WTC11 (cell line): ENCODE data around the gene POLR3G. TPM values are rescaled to one million over a fixed set of nuclear protein-coding genes. Genes with fewer than 3 reads are reported as not detected.

Experiments
- ATAC-seq: fragments of 200-7000 bp; cut with Tn5 transposase; 2 replicates; pipeline ENCODE4 v1.10.0; 2021; ENCODE audit warnings: mild to moderate bottlenecking, moderate library complexity
- CTCF ChIA-PET: fragments of 300-600 bp; sonication (Branson Sonifier 250); formaldehyde crosslinking; loops from one replicate; lab custom pipeline; 2021; ENCODE audit warnings: antibody characterized with exemption; lab: Charles Lee
- POLR2A ChIA-PET: fragments of 350-600 bp; sonication (Branson Sonifier 250); formaldehyde crosslinking; loops from one replicate; lab custom pipeline; 2021; ENCODE audit warnings: antibody characterized with exemption; lab: Charles Lee
- DNase-seq: peaks from one replicate; pipeline ENCODE4 v3.0.0; 2021; ENCODE audit warnings: low spot score
- H3K27ac Mint-ChIP-seq: 2 replicates; pipeline ENCODE4 v1.8.0; 2021; ENCODE audit warnings: mixed read lengths
- H3K27me3 Mint-ChIP-seq: 2 replicates; pipeline ENCODE4 v1.8.0; 2021; ENCODE audit warnings: low read depth, mild to moderate bottlenecking, moderate library complexity, mixed read lengths
- H3K36me3 Mint-ChIP-seq: 2 replicates; pipeline ENCODE4 v1.8.0; 2021; ENCODE audit warnings: mixed read lengths
- H3K4me1 Mint-ChIP-seq: 2 replicates; pipeline ENCODE4 v1.8.0; 2022; ENCODE audit warnings: mixed read lengths
- H3K4me3 Mint-ChIP-seq: 2 replicates; pipeline ENCODE4 v1.8.0; 2021; ENCODE audit warnings: mild to moderate bottlenecking, moderate library complexity, mixed read lengths
- H3K9me3 Mint-ChIP-seq: 2 replicates; pipeline ENCODE4 v1.8.0; 2021; ENCODE audit warnings: mixed read lengths
- ATF6 ChIP-seq: sonication (generic); formaldehyde crosslinking; IDR thresholded peaks from 2 replicates; pipeline ENCODE4 v1.8.1; 2023; ENCODE audit warnings: mild to moderate bottlenecking, missing genetic modification reagents
- E2F4 ChIP-seq: sonication (generic); formaldehyde crosslinking; IDR thresholded peaks from 2 replicates; pipeline ENCODE4 v1.8.1; 2022; ENCODE audit warnings: low read depth, mild to moderate bottlenecking, moderate library complexity, missing genetic modification reagents, borderline replicate concordance
- FOXK1 ChIP-seq: sonication (generic); formaldehyde crosslinking; IDR thresholded peaks from 2 replicates; pipeline ENCODE4 v1.8.0; 2022; ENCODE audit warnings: mild to moderate bottlenecking, moderate library complexity, missing genetic modification reagents
- FOXP1 ChIP-seq: sonication (generic); formaldehyde crosslinking; IDR thresholded peaks from 2 replicates; pipeline ENCODE4 v1.8.0; 2022; ENCODE audit warnings: missing genetic modification reagents, mild to moderate bottlenecking, moderate library complexity, borderline replicate concordance
- JAZF1 ChIP-seq: fragments of 250-450 bp; sonication (Bioruptor Pico); IDR thresholded peaks from 2 replicates; pipeline ENCODE4 v1.9.0; 2021; ENCODE audit warnings: moderate library complexity, mild to moderate bottlenecking, inconsistent platforms
- JUN ChIP-seq: sonication (generic); formaldehyde crosslinking; IDR thresholded peaks from 2 replicates; pipeline ENCODE4 v1.8.0; 2023; ENCODE audit warnings: mild to moderate bottlenecking, missing genetic modification reagents
- KAT7 ChIP-seq: sonication (generic); formaldehyde crosslinking; IDR thresholded peaks from 2 replicates; pipeline ENCODE4 v1.8.1; 2023; ENCODE audit warnings: missing genetic modification reagents, mild to moderate bottlenecking, borderline replicate concordance
- MAX ChIP-seq: sonication (generic); formaldehyde crosslinking; IDR thresholded peaks from 2 replicates; pipeline ENCODE4 v1.8.0; 2022; ENCODE audit warnings: mild to moderate bottlenecking, missing genetic modification reagents
- ZMAT4 ChIP-seq: fragments of 250-450 bp; sonication (Bioruptor Pico); IDR thresholded peaks from 2 replicates; pipeline ENCODE4 v1.9.0; 2021; ENCODE audit warnings: mild to moderate bottlenecking
- ZNF416 ChIP-seq: fragments of 250-450 bp; sonication (Bioruptor Pico); IDR thresholded peaks from 2 replicates; pipeline ENCODE4 v1.9.0; 2021; ENCODE audit warnings: mild to moderate bottlenecking, inconsistent platforms
- total RNA-seq: library from RNA; stranded (reverse); gene quantifications from 3 replicates; pipeline ENCODE4 v1.2.3, GENCODE V29; 2021
- TF ChIP-seq, protein P1 (sequence below): sonication (generic); formaldehyde crosslinking; IDR thresholded peaks from 2 replicates; pipeline ENCODE4 v1.8.1; 2022; ENCODE audit warnings: mild to moderate bottlenecking, missing genetic modification reagents, moderate library complexity, borderline replicate concordance
- TF ChIP-seq, protein P2 (sequence below): fragments of 250-450 bp; sonication (Bioruptor Pico); IDR thresholded peaks from 2 replicates; pipeline ENCODE4 v1.9.0; 2021; ENCODE audit warnings: mild to moderate bottlenecking, borderline replicate concordance
- TF ChIP-seq, protein P3 (sequence below): sonication (generic); formaldehyde crosslinking; conservative IDR thresholded peaks from 2 replicates; pipeline ENCODE4 v1.8.1; 2022; ENCODE audit warnings: mild to moderate bottlenecking, missing genetic modification reagents
- TF ChIP-seq, protein P4 (sequence below): sonication (generic); formaldehyde crosslinking; IDR thresholded peaks from 2 replicates; pipeline ENCODE4 v1.8.1; 2023; ENCODE audit warnings: mild to moderate bottlenecking, missing genetic modification reagents

Gene POLR3G
- total RNA-seq, 1 experiment from 2014 or later = 95.4 TPM

DNA sequence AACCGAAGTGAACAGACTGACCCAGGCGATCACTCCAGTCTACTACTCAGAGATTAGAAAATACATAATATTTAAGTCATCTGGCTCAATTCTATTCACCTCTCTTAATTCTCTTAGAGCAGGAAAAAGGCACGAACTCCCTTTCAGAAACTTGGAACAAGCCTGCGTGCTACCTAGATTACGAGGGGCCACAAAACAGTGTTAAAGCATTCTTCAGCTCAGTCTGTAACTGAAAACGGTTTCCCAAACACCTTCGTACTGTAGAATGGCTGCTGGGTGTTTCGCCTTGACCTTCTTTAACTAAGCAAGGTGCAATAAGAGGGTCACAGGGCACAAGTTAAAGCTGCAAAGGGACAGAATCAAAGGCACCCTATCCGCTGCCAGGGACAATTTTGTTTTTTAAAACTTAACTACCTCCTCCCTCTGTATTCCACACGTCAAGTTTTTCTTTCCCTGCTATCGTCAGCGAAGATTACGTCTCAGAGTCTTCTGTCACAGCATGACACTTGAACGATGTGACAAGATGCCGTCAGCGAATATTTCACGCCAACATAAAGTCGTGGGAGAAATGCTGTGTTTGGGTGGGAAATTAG is 54.0 kb downstream of the POLR3G start:
- Mint-ChIP-seq H3K36me3 (peaks cover 8% of the 10 kb centered on the region), H3K4me3 (peak overlapping the region; percentile 98), H3K9me3 (no peaks in the 10 kb centered on the region), H3K4me1 (peaks cover 28% of the 10 kb centered on the region), H3K27me3 (no peaks in the 10 kb centered on the region), H3K27ac (peak overlapping the region; percentile 77)
- DNase-seq = no peak
- ATAC-seq = no peak
- POLR2A ChIA-PET = interaction anchor here (0.6 kb wide), 1 partner anchor 81 kb away, joined by 3 read pairs; no protein-coding TSS in a partner anchor
- CTCF ChIA-PET = interaction anchor here (0.6 to 1.3 kb wide), 3 partner anchors 36 to 107 kb away, joined by 3 read pairs; no protein-coding TSS in a partner anchor
- TF ChIP-seq E2F4 = no peak
- TF ChIP-seq, protein P1, sequence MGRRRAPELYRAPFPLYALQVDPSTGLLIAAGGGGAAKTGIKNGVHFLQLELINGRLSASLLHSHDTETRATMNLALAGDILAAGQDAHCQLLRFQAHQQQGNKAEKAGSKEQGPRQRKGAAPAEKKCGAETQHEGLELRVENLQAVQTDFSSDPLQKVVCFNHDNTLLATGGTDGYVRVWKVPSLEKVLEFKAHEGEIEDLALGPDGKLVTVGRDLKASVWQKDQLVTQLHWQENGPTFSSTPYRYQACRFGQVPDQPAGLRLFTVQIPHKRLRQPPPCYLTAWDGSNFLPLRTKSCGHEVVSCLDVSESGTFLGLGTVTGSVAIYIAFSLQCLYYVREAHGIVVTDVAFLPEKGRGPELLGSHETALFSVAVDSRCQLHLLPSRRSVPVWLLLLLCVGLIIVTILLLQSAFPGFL = no peak
- no peak for TF ChIP-seq JUN (CRISPR knock-in tag)
- TF ChIP-seq JAZF1 (CRISPR knock-in tag) = no peak
- TF ChIP-seq FOXK1 (CRISPR knock-in tag) = no peak
- no peak for TF ChIP-seq ZMAT4 (CRISPR knock-in tag)
- no peak for TF ChIP-seq FOXP1 (CRISPR knock-in tag)
- TF ChIP-seq, protein P2, sequence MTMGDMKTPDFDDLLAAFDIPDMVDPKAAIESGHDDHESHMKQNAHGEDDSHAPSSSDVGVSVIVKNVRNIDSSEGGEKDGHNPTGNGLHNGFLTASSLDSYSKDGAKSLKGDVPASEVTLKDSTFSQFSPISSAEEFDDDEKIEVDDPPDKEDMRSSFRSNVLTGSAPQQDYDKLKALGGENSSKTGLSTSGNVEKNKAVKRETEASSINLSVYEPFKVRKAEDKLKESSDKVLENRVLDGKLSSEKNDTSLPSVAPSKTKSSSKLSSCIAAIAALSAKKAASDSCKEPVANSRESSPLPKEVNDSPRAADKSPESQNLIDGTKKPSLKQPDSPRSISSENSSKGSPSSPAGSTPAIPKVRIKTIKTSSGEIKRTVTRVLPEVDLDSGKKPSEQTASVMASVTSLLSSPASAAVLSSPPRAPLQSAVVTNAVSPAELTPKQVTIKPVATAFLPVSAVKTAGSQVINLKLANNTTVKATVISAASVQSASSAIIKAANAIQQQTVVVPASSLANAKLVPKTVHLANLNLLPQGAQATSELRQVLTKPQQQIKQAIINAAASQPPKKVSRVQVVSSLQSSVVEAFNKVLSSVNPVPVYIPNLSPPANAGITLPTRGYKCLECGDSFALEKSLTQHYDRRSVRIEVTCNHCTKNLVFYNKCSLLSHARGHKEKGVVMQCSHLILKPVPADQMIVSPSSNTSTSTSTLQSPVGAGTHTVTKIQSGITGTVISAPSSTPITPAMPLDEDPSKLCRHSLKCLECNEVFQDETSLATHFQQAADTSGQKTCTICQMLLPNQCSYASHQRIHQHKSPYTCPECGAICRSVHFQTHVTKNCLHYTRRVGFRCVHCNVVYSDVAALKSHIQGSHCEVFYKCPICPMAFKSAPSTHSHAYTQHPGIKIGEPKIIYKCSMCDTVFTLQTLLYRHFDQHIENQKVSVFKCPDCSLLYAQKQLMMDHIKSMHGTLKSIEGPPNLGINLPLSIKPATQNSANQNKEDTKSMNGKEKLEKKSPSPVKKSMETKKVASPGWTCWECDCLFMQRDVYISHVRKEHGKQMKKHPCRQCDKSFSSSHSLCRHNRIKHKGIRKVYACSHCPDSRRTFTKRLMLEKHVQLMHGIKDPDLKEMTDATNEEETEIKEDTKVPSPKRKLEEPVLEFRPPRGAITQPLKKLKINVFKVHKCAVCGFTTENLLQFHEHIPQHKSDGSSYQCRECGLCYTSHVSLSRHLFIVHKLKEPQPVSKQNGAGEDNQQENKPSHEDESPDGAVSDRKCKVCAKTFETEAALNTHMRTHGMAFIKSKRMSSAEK (CRISPR knock-in tag) = no peak
- TF ChIP-seq KAT7 (CRISPR knock-in tag) = no peak
- TF ChIP-seq, protein P3, sequence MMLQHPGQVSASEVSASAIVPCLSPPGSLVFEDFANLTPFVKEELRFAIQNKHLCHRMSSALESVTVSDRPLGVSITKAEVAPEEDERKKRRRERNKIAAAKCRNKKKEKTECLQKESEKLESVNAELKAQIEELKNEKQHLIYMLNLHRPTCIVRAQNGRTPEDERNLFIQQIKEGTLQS (CRISPR knock-in tag) = no peak
- no peak for TF ChIP-seq ATF6
- TF ChIP-seq ZNF416 = no peak
- TF ChIP-seq MAX (CRISPR knock-in tag) = no peak; the same call in 1 of the 2 replicates
- TF ChIP-seq, protein P4, sequence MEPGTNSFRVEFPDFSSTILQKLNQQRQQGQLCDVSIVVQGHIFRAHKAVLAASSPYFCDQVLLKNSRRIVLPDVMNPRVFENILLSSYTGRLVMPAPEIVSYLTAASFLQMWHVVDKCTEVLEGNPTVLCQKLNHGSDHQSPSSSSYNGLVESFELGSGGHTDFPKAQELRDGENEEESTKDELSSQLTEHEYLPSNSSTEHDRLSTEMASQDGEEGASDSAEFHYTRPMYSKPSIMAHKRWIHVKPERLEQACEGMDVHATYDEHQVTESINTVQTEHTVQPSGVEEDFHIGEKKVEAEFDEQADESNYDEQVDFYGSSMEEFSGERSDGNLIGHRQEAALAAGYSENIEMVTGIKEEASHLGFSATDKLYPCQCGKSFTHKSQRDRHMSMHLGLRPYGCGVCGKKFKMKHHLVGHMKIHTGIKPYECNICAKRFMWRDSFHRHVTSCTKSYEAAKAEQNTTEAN (CRISPR knock-in tag) = no peak
